GM12873 (cell line): ENCODE data around the gene LIFR.

Source experiments
- CTCF ChIP-seq: IDR thresholded peaks from 2 replicates; pipeline ENCODE4 v1.5.1; 2012; ENCODE audit warnings: low read depth, mild to moderate bottlenecking, moderate library complexity, low read length, control low read depth; ENCODE audit not compliant: insufficient read depth; ENCODE audit errors: missing control alignments

The LIFR gene

GRCh38 chr5:38524022-38524421 is 32.4 kb downstream of the LIFR start:
- TF ChIP-seq CTCF, result no peak

GRCh38 chr5:38519476-38519875 is 37.0 kb downstream of the LIFR start:
- no peak for TF ChIP-seq CTCF

GRCh38 chr5:38518341-38518740 is 38.1 kb downstream of the LIFR start:
- TF ChIP-seq CTCF, result no peak

- TF ChIP-seq CTCF, result no peak
Measured at GRCh38 chr5:38515646-38516045, 40.8 kb downstream of the LIFR start.

GRCh38 chr5:38515092-38515491 is 41.4 kb downstream of the LIFR start:
- no peak for TF ChIP-seq CTCF

GRCh38 chr5:38509185-38509584 is 47.3 kb downstream of the LIFR start:
- TF ChIP-seq CTCF, result no peak

- no peak for TF ChIP-seq CTCF
Measured at GRCh38 chr5:38506302-38506701, 50.1 kb downstream of the LIFR start.
